HG03521 (cell line): ENCODE data around the gene XRCC4.
"Not testable (repeated sequence)": the region's sequence is repeated elsewhere in the genome, so short reads cannot be mapped to it uniquely, and the experiment has no call there.

ENCODE experiments used
- ATAC-seq: cut with Tn5 transposase; IDR thresholded peaks from one replicate; pipeline ENCODE4 v1.9.1; 2021; ENCODE audit warnings: mild to moderate bottlenecking, moderate library complexity; ENCODE audit not compliant: unreplicated experiment

The XRCC4 gene

GRCh38 chr5:83107692-83108420 lies 30.5 kb downstream of the XRCC4 start:
- ATAC-seq, result no peak

- ATAC-seq, result no peak
Measured at GRCh38 chr5:83109380-83109779, 32.0 kb downstream of the XRCC4 start.

GRCh38 chr5:83115816-83116215 lies 38.5 kb downstream of the XRCC4 start:
- no peak for ATAC-seq

- no peak for ATAC-seq
Measured at GRCh38 chr5:83118471-83118870, 41.1 kb downstream of the XRCC4 start.

GRCh38 chr5:83118976-83119375 lies 41.6 kb downstream of the XRCC4 start:
- ATAC-seq, result no peak

- ATAC-seq, result no peak
Measured at GRCh38 chr5:83124593-83124992, 47.2 kb downstream of the XRCC4 start.

GRCh38 chr5:83125560-83125959 lies 48.2 kb downstream of the XRCC4 start:
- no peak for ATAC-seq

GRCh38 chr5:83126501-83126900 lies 49.2 kb downstream of the XRCC4 start:
- ATAC-seq, result no peak

GRCh38 chr5:83133797-83134196 lies 56.5 kb downstream of the XRCC4 start:
- ATAC-seq, result no peak

- ATAC-seq, result no peak
Measured at GRCh38 chr5:83142526-83142925, 65.2 kb downstream of the XRCC4 start.

- no peak for ATAC-seq
Measured at GRCh38 chr5:83145241-83145640, 67.9 kb downstream of the XRCC4 start.

GRCh38 chr5:83145882-83146331 lies 68.6 kb downstream of the XRCC4 start:
- ATAC-seq, result no peak

- no peak for ATAC-seq
Measured at GRCh38 chr5:83146441-83146840, 69.1 kb downstream of the XRCC4 start.

GRCh38 chr5:83147593-83147992 lies 70.2 kb downstream of the XRCC4 start:
- ATAC-seq, result no peak

GRCh38 chr5:83148370-83148769 lies 71.0 kb downstream of the XRCC4 start:
- ATAC-seq, result no peak

- no peak for ATAC-seq
Measured at GRCh38 chr5:83149671-83150070, 72.3 kb downstream of the XRCC4 start.

- ATAC-seq, result no peak
Measured at GRCh38 chr5:83151821-83152220, 74.5 kb downstream of the XRCC4 start.

GRCh38 chr5:83152996-83153395 lies 75.6 kb downstream of the XRCC4 start:
- not testable (repeated sequence) for ATAC-seq

- ATAC-seq, result no peak
Measured at GRCh38 chr5:83156001-83156400, 78.7 kb downstream of the XRCC4 start.

GRCh38 chr5:83157163-83157562 lies 79.8 kb downstream of the XRCC4 start:
- no peak for ATAC-seq

GRCh38 chr5:83162601-83163000 lies 85.3 kb downstream of the XRCC4 start:
- no peak for ATAC-seq

GRCh38 chr5:83167538-83167937 lies 90.2 kb downstream of the XRCC4 start:
- ATAC-seq, result no peak
